ENCODE data around the gene LRRC51.
"Not testable (repeated sequence)": the region's sequence is repeated elsewhere in the genome, so short reads cannot be mapped to it uniquely, and the experiment has no call there.

The LRRC51 gene

GRCh38 chr11:72112143-72112977 lies 31.7 kb downstream of the LRRC51 start, which contains the start of gene ANAPC15:
Gene ANAPC15, minus strand, starts transcription at chr11:72112695. Its CDS starts 1,419 bp downstream, at chr11:72111276.
- peak; percentile 99 for DNase-seq

GRCh38 chr11:72112978-72113808 lies 32.5 kb downstream of the LRRC51 start:
- DNase-seq: no peak

- no peak for DNase-seq
These were observed 33.9 kb downstream of the LRRC51 start for GRCh38 chr11:72114570-72114969.

- DNase-seq: no peak
These were observed 35.5 kb downstream of the LRRC51 start for GRCh38 chr11:72116019-72116755.

GRCh38 chr11:72119198-72119597 lies 38.5 kb downstream of the LRRC51 start:
- no peak for DNase-seq

- DNase-seq: no peak
These were observed 40.3 kb downstream of the LRRC51 start for GRCh38 chr11:72120930-72121329.

GRCh38 chr11:72122607-72123006 lies 42.0 kb downstream of the LRRC51 start:
- no peak for DNase-seq

- DNase-seq: no peak
These were observed 42.5 kb downstream of the LRRC51 start for GRCh38 chr11:72123117-72123653.

- DNase-seq: no peak
These were observed 43.4 kb downstream of the LRRC51 start for GRCh38 chr11:72124046-72124445.

GRCh38 chr11:72125956-72126355 lies 45.3 kb downstream of the LRRC51 start:
- DNase-seq: no peak

- no peak for DNase-seq
These were observed 47.3 kb downstream of the LRRC51 start for GRCh38 chr11:72127923-72128322.

- DNase-seq: no peak
These were observed 48.7 kb downstream of the LRRC51 start for GRCh38 chr11:72129381-72129780.

- DNase-seq: no peak
These were observed 52.0 kb downstream of the LRRC51 start for GRCh38 chr11:72132646-72133045.

GRCh38 chr11:72135473-72135872 lies 54.8 kb downstream of the LRRC51 start, which contains the start of gene FOLR3:
Gene FOLR3, plus strand, starts transcription at chr11:72135725. Its CDS starts 228 bp downstream, at chr11:72135953.
- DNase-seq: not testable (repeated sequence)

- DNase-seq: no peak
These were observed 55.4 kb downstream of the LRRC51 start for GRCh38 chr11:72135891-72136683.

GRCh38 chr11:72136684-72137262 lies 56.1 kb downstream of the LRRC51 start:
- DNase-seq: no peak

GRCh38 chr11:72138821-72139390 lies 58.3 kb downstream of the LRRC51 start:
- no peak for DNase-seq

GRCh38 chr11:72139500-72139899 lies 58.9 kb downstream of the LRRC51 start:
- no peak for DNase-seq

- no peak for DNase-seq
These were observed 60.0 kb downstream of the LRRC51 start for GRCh38 chr11:72140661-72141060.

GRCh38 chr11:72141066-72141465 lies 60.4 kb downstream of the LRRC51 start:
- no peak for DNase-seq

GRCh38 chr11:72142086-72142485 lies 61.4 kb downstream of the LRRC51 start:
- DNase-seq: not testable (repeated sequence)
